ENCODE results near the gene BCAR1.
A peak's percentile ranks its signal among the peaks of the same experiment; 100 is the strongest.
"Not testable (repeated sequence)": the region's sequence is repeated elsewhere in the genome, so short reads cannot be mapped to it uniquely, and the experiment has no call there.

The BCAR1 gene

DNA sequence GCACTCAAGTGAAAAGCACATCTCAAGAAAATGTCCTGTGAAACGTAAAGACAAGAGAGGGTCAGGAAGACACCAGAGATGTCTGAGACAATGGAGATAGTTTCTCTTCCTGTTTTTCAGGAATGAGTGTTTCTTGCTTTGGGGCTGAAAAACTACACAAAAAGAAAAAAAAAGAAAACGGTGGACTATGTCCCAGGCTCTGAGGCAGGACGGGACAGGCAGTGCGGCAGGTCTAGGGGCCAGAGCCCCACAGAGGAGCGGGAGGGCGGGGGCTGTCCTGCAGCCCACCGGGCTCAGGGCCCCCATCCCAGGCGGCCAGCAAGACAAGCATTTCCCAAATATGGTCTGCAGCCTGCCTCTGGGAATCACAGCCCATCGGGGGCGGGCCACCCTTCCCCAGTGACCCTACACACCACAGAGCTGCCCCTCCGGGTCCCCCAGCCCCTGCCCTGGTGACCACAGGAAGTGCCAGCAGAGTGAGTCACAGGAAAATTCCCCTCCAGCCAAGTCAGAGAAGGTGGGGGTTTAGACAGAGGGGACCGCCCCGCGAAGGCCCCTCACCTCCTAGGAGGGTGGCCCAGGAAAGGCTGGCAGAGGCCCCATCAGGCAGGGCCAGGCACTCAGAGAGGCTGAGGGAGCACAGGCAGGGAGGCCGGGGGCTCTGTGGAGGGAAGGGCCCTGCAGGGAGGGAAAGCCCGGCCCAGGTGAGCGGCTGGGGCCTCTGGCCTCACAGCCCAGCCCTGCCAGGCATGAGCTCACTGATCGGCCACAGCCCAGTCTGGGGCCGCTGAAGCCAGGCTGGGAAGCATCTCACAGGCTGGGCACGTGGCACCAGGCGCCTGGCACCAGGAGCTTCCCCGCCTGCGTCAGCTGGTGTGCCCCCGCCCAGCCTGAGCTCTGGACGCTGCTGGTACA, 6.3 kb downstream of the BCAR1 start:
- no peaks in the 10 kb centered on the region for H3F3A ChIP-seq (ENCODE audit: low read depth)
- H3K9me3 ChIP-seq (ENCODE audit: insufficient read depth, low read depth, low read length): no peaks in the 10 kb centered on the region
- TF ChIP-seq, protein P1, sequence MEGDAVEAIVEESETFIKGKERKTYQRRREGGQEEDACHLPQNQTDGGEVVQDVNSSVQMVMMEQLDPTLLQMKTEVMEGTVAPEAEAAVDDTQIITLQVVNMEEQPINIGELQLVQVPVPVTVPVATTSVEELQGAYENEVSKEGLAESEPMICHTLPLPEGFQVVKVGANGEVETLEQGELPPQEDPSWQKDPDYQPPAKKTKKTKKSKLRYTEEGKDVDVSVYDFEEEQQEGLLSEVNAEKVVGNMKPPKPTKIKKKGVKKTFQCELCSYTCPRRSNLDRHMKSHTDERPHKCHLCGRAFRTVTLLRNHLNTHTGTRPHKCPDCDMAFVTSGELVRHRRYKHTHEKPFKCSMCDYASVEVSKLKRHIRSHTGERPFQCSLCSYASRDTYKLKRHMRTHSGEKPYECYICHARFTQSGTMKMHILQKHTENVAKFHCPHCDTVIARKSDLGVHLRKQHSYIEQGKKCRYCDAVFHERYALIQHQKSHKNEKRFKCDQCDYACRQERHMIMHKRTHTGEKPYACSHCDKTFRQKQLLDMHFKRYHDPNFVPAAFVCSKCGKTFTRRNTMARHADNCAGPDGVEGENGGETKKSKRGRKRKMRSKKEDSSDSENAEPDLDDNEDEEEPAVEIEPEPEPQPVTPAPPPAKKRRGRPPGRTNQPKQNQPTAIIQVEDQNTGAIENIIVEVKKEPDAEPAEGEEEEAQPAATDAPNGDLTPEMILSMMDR (conservative IDR thresholded peaks at IDR 0.05; ENCODE audit: low read length): no peak
- no peak for TF ChIP-seq EZH2phosphoT487 (IDR thresholded peaks at IDR 0.05; ENCODE audit: borderline replicate concordance)
- H4K20me1 ChIP-seq (ENCODE audit: insufficient read depth, low read length, poor library complexity, severe bottlenecking): no peaks in the 10 kb centered on the region
- no peaks in the 10 kb centered on the region for H3K79me2 ChIP-seq (ENCODE audit: insufficient read depth, low read length)
- H3K4me1 ChIP-seq (ENCODE audit: insufficient read depth, low read length, poor library complexity, severe bottlenecking): peaks cover 10% of the 10 kb centered on the region
- H3K9me2 ChIP-seq (replicated peaks; ENCODE audit: low read depth, low read length): no peaks in the 10 kb centered on the region
- no peak overlapping the region for H3K4me2 ChIP-seq (ENCODE audit: low read depth, low read length, poor library complexity, severe bottlenecking)
- H3K36me3 ChIP-seq (ENCODE audit: insufficient read depth, low read length): no peaks in the 10 kb centered on the region
- no peak overlapping the region for H3K4me3 ChIP-seq (ENCODE audit: low read length, poor library complexity, severe bottlenecking)
- no peak overlapping the region for H2AFZ ChIP-seq (ENCODE audit: low read length)
- no peaks in the 10 kb centered on the region for H3K27me3 ChIP-seq (ENCODE audit: insufficient read depth, low read length, poor library complexity, severe bottlenecking)
- H3K9ac ChIP-seq (ENCODE audit: low read depth, low read length, poor library complexity, severe bottlenecking): no peak overlapping the region

- Histone ChIP-seq H3F3A (ENCODE audit: low read depth) (no peaks in the 10 kb centered on the region), H3K9me2 (replicated peaks; ENCODE audit: low read depth, low read length) (no peaks in the 10 kb centered on the region), H3K27me3 (ENCODE audit: insufficient read depth, low read length, poor library complexity, severe bottlenecking) (no peaks in the 10 kb centered on the region), H3K4me3 (ENCODE audit: low read length, poor library complexity, severe bottlenecking) (no peak overlapping the region), H3K36me3 (ENCODE audit: insufficient read depth, low read length) (no peaks in the 10 kb centered on the region), H2AFZ (ENCODE audit: low read length) (no peak overlapping the region), H3K79me2 (ENCODE audit: insufficient read depth, low read length) (no peaks in the 10 kb centered on the region), H3K9me3 (ENCODE audit: insufficient read depth, low read depth, low read length) (no peaks in the 10 kb centered on the region), H3K9ac (ENCODE audit: low read depth, low read length, poor library complexity, severe bottlenecking) (no peak overlapping the region), H3K4me2 (ENCODE audit: low read depth, low read length, poor library complexity, severe bottlenecking) (no peak overlapping the region), H4K20me1 (ENCODE audit: insufficient read depth, low read length, poor library complexity, severe bottlenecking) (no peaks in the 10 kb centered on the region), H3K4me1 (ENCODE audit: insufficient read depth, low read length, poor library complexity, severe bottlenecking) (peaks cover 10% of the 10 kb centered on the region)
- TF ChIP-seq, protein P1 (conservative IDR thresholded peaks at IDR 0.05; ENCODE audit: low read length): peak; percentile 42; the same call in 1 of the 2 replicates
- no peak for TF ChIP-seq EZH2phosphoT487 (IDR thresholded peaks at IDR 0.05; ENCODE audit: borderline replicate concordance)
Observed at GRCh38 chr16:75244225-75244809, 7.1 kb downstream of the BCAR1 start.

DNA sequence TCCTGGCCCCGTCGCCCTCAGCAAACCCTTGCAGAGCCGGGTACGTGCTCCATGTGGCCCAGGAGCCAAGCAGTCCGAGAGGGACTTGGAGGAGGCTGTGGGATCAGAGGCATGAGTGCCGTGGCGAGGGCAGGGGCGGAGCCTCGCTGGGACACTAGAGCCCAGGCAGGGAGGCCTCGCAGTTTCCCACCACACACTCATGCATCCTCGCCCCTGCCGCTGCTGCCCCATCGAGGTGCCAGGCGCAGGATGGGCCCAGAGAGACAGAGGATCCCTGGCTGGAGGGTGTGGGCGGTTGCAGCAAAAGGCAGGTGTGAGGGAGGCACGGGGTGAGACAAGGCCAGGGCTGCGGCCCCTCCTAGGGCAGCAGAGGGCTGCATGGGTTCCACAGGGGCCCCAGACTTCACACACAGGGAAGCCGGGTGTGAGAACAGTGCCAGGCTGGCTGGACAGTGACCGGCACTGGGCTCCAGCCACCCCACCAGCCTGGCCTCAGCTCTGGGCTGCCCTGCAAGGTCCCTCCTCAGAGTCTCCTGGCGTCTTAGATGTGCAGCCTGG, 7.7 kb downstream of the BCAR1 start:
- Histone ChIP-seq H3F3A (ENCODE audit: low read depth) (no peaks in the 10 kb centered on the region), H3K4me1 (ENCODE audit: insufficient read depth, low read length, poor library complexity, severe bottlenecking) (peaks cover 10% of the 10 kb centered on the region), H3K9me3 (ENCODE audit: insufficient read depth, low read depth, low read length) (no peaks in the 10 kb centered on the region), H3K9me2 (replicated peaks; ENCODE audit: low read depth, low read length) (no peaks in the 10 kb centered on the region), H3K79me2 (ENCODE audit: insufficient read depth, low read length) (no peaks in the 10 kb centered on the region), H4K20me1 (ENCODE audit: insufficient read depth, low read length, poor library complexity, severe bottlenecking) (no peaks in the 10 kb centered on the region), H3K4me2 (ENCODE audit: low read depth, low read length, poor library complexity, severe bottlenecking) (no peak overlapping the region), H3K9ac (ENCODE audit: low read depth, low read length, poor library complexity, severe bottlenecking) (no peak overlapping the region), H2AFZ (ENCODE audit: low read length) (no peak overlapping the region), H3K36me3 (ENCODE audit: insufficient read depth, low read length) (no peaks in the 10 kb centered on the region), H3K27me3 (ENCODE audit: insufficient read depth, low read length, poor library complexity, severe bottlenecking) (no peaks in the 10 kb centered on the region), H3K4me3 (ENCODE audit: low read length, poor library complexity, severe bottlenecking) (no peak overlapping the region)
- no peak for TF ChIP-seq EZH2phosphoT487 (IDR thresholded peaks at IDR 0.05; ENCODE audit: borderline replicate concordance)
- TF ChIP-seq, protein P1 (conservative IDR thresholded peaks at IDR 0.05; ENCODE audit: low read length): no peak

DNA sequence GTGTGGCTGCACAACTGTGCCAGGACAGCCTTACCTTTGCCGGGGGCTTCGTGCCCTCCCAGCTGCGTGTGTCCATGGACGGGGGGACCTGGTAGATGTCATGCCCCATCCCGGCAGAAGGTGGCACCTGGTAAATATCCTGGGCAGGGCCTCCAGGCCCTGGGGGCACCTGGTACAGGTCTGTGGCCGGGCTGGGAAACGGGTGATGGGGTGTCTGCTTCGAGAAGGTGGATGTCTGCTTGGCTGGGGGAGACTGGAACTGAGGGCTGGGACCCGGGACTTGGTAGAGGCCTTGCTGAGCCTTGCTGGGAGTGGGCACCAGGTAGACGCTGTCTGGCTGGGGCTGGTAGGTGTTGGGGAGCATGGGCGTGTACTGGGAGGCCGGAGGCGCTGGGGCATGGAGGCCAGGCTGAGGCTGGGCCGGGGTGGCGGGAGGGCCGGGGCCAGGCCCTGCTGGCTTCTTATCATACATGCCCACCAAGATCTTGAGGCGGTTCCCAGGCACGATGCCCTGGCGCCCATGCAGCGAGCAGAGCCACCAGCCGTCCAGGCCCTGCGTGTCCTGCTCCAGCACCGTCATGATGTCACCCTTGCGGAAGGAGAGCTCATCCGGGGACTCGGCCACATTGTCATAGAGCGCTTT, 8.9 kb downstream of the BCAR1 start:
- not testable (repeated sequence) for H3K9ac ChIP-seq (ENCODE audit: low read depth, low read length, poor library complexity, severe bottlenecking); H3F3A ChIP-seq (ENCODE audit: low read depth); H4K20me1 ChIP-seq (ENCODE audit: insufficient read depth, low read length, poor library complexity, severe bottlenecking); H3K4me3 ChIP-seq (ENCODE audit: low read length, poor library complexity, severe bottlenecking); H3K9me2 ChIP-seq (replicated peaks; ENCODE audit: low read depth, low read length); H3K4me2 ChIP-seq (ENCODE audit: low read depth, low read length, poor library complexity, severe bottlenecking); H3K79me2 ChIP-seq (ENCODE audit: insufficient read depth, low read length); H3K36me3 ChIP-seq (ENCODE audit: insufficient read depth, low read length); H2AFZ ChIP-seq (ENCODE audit: low read length); H3K9me3 ChIP-seq (ENCODE audit: insufficient read depth, low read depth, low read length); H3K27me3 ChIP-seq (ENCODE audit: insufficient read depth, low read length, poor library complexity, severe bottlenecking)
- peaks cover 10% of the 10 kb centered on the region for H3K4me1 ChIP-seq (ENCODE audit: insufficient read depth, low read length, poor library complexity, severe bottlenecking)
